Amniotic epithelial cell (primary cell): ENCODE measurements around the gene HERC3.
A peak's percentile ranks its signal among the peaks of the same experiment; 100 is the strongest.

Source experiments
- DNase-seq: peaks from one replicate; pipeline ENCODE4 v3.0.0-alpha.2; 2010; ENCODE audit warnings: low read depth

HERC3 gene

GRCh38 chr4:88720451-88721428 is 128.5 kb downstream of the HERC3 start:
- DNase-seq = no peak

GRCh38 chr4:88722276-88722780 is 130.0 kb downstream of the HERC3 start:
- no peak for DNase-seq

GRCh38 chr4:88722828-88723227 is 130.5 kb downstream of the HERC3 start:
- DNase-seq = no peak

GRCh38 chr4:88724406-88724805 is 132.1 kb downstream of the HERC3 start:
- no peak for DNase-seq

GRCh38 chr4:88725143-88725542 is 132.9 kb downstream of the HERC3 start:
- no peak for DNase-seq

- no peak for DNase-seq
Measured at GRCh38 chr4:88725986-88726385, 133.7 kb downstream of the HERC3 start.

GRCh38 chr4:88728146-88728545 is 135.9 kb downstream of the HERC3 start:
- peak; percentile 24 for DNase-seq

- DNase-seq = no peak
Measured at GRCh38 chr4:88729146-88729760, 137.0 kb downstream of the HERC3 start.

- DNase-seq = no peak
Measured at GRCh38 chr4:88730811-88731210, 138.5 kb downstream of the HERC3 start.

GRCh38 chr4:88731381-88731780 is 139.1 kb downstream of the HERC3 start:
- no peak for DNase-seq

GRCh38 chr4:88732714-88733368 is 140.6 kb downstream of the HERC3 start:
- no peak for DNase-seq

GRCh38 chr4:88734403-88734949 is 142.2 kb downstream of the HERC3 start:
- no peak for DNase-seq

- no peak for DNase-seq
Measured at GRCh38 chr4:88735564-88735963, 143.3 kb downstream of the HERC3 start.

- no peak for DNase-seq
Measured at GRCh38 chr4:88736264-88736663, 144.0 kb downstream of the HERC3 start.

- DNase-seq = peak; percentile 85
Measured at GRCh38 chr4:88737307-88737941, 145.1 kb downstream of the HERC3 start.

- DNase-seq = no peak
Measured at GRCh38 chr4:88738180-88738579, 145.9 kb downstream of the HERC3 start.

- no peak for DNase-seq
Measured at GRCh38 chr4:88742561-88742960, 150.3 kb downstream of the HERC3 start.

- DNase-seq = peak; percentile 79
Measured at GRCh38 chr4:88743696-88744095, 151.4 kb downstream of the HERC3 start.

GRCh38 chr4:88744609-88745008 is 152.3 kb downstream of the HERC3 start:
- no peak for DNase-seq

- no peak for DNase-seq
Measured at GRCh38 chr4:88745175-88745574, 152.9 kb downstream of the HERC3 start.

- DNase-seq = no peak
Measured at GRCh38 chr4:88745581-88746163, 153.4 kb downstream of the HERC3 start.
